Fibroblast of pulmonary artery (primary cell): ENCODE data around the gene CD164.

Source experiments
- DNase-seq: peaks from one replicate; pipeline ENCODE4 v3.0.0-alpha.2; 2010; ENCODE audit warnings: low read depth
- H3K4me3 ChIP-seq: replicated peaks from 2 replicates; pipeline ENCODE4 v1.5.1; 2011; ENCODE audit warnings: low read depth, mild to moderate bottlenecking, control low read depth, low read length, moderate library complexity
- TF ChIP-seq, protein P1 (sequence below): IDR thresholded peaks from 2 replicates; pipeline ENCODE4 v1.5.1; 2011; ENCODE audit warnings: mild to moderate bottlenecking, control low read depth, low read length, inconsistent platforms; ENCODE audit errors: missing control alignments

The CD164 gene

DNA sequence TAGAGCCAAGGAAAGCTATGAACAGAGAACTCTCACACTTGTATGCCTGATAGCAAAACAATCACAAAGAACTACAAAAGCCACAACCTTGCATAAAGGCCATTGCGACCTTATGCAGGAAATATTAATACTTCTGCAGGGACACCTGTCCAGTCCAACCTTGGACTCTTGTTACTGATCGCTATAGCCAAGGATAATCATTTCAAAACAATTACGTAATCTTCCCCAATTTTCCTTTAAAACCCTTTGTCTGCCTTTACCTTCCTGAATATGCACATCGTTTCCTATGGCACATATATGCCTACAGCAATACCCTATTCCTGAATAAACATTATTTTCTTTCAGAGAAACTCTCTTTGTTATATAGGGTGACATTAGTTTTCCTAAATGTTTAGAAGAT is 35.4 kb upstream of the CD164 start:
- DNase-seq: no peak
- H3K4me3 ChIP-seq: no peak overlapping the region
- TF ChIP-seq, protein P1, sequence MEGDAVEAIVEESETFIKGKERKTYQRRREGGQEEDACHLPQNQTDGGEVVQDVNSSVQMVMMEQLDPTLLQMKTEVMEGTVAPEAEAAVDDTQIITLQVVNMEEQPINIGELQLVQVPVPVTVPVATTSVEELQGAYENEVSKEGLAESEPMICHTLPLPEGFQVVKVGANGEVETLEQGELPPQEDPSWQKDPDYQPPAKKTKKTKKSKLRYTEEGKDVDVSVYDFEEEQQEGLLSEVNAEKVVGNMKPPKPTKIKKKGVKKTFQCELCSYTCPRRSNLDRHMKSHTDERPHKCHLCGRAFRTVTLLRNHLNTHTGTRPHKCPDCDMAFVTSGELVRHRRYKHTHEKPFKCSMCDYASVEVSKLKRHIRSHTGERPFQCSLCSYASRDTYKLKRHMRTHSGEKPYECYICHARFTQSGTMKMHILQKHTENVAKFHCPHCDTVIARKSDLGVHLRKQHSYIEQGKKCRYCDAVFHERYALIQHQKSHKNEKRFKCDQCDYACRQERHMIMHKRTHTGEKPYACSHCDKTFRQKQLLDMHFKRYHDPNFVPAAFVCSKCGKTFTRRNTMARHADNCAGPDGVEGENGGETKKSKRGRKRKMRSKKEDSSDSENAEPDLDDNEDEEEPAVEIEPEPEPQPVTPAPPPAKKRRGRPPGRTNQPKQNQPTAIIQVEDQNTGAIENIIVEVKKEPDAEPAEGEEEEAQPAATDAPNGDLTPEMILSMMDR: no peak

DNA sequence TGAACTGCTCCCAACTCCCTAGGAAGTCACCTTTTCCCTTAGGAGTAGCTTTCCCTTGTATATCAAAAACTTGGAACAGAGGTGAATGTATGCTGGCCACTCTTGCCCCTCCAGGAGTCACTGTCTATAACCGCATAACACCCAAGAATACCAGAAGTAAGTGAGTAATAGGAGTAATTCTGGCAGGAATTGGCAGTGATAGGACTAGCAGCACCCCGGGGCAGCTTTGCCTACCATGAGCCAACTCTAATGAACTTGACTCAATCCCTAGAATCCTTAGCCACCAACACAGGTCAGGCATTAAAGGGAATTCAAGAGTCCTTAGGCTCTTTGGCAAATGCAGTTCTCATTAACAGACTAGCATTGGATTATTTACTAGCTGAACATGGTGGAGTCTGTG is 28.8 kb upstream of the CD164 start:
- TF ChIP-seq, protein P1: no peak
- no peak for DNase-seq
- no peak overlapping the region for H3K4me3 ChIP-seq

GRCh38 chr6:109406196-109406595 is 23.9 kb upstream of the CD164 start:
- TF ChIP-seq, protein P1: no peak
- H3K4me3 ChIP-seq: no peak overlapping the region
- DNase-seq: peak; percentile 86

DNA sequence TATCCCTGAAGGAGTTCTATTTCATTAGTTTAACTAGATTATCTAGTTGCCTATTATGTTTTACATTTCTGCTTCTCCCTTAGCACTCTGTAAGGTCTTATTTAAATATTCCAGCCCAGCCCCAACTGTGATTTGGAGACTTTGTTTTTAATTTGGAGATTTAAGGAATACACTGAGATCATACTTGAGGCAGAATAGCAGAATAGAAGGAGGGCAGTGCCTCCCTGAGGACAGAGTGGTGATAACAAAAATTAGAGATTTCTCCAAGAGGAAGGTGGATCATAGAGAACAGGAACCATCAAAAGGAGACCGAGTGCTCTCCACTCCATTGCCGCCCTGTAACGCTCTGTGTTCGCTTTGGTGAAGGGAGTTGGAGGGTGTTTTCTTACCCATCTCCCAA is 14.8 kb upstream of the CD164 start:
- no peak overlapping the region for H3K4me3 ChIP-seq
- peak; percentile 58 for DNase-seq
- TF ChIP-seq, protein P1: peak; percentile 50

- TF ChIP-seq, protein P1: no peak
- H3K4me3 ChIP-seq: no peak overlapping the region
- no peak for DNase-seq
These were observed 13.9 kb upstream of the CD164 start for GRCh38 chr6:109396046-109396718.

- H3K4me3 ChIP-seq: no peak overlapping the region
- TF ChIP-seq, protein P1: no peak
- DNase-seq: no peak
These were observed 11.6 kb upstream of the CD164 start for GRCh38 chr6:109393886-109394281.
